ENCODE data around the gene AP2S1.
"Not testable (repeated sequence)": the region's sequence is repeated elsewhere in the genome, so short reads cannot be mapped to it uniquely, and the experiment has no call there.

AP2S1 gene

GRCh38 chr19:46839752-46840497, 10.7 kb downstream of the AP2S1 start:
- DNase-seq, result no peak

GRCh38 chr19:46838160-46838559, 12.5 kb downstream of the AP2S1 start:
- no peak for DNase-seq

GRCh38 chr19:46834984-46835383, 15.7 kb downstream of the AP2S1 start:
- DNase-seq, result no peak

GRCh38 chr19:46834121-46834520, 16.5 kb downstream of the AP2S1 start:
- DNase-seq, result no peak

- no peak for DNase-seq
Measured at GRCh38 chr19:46830864-46831263, 19.8 kb downstream of the AP2S1 start.

DNA sequence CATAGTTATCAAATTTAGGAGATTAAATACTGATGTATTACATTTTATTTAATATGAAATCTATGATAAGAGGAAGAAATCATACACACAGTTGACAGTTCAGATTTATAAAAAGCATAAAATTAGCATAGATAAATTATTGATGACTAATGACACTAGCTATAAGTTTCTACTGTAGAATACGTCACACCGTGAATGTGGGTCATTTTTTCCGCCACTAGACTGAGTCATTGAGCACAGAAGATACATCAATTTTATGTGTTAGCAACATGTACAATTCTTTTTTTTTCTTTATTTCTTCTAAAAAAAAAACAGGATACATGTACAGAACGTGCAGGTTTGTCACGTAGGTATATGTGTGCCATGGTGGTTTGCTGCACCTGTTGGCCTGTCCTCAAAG, 22.2 kb downstream of the AP2S1 start:
- DNase-seq, result peak; percentile 42

GRCh38 chr19:46825731-46826055, 25.0 kb downstream of the AP2S1 start:
- no peak for DNase-seq

DNA sequence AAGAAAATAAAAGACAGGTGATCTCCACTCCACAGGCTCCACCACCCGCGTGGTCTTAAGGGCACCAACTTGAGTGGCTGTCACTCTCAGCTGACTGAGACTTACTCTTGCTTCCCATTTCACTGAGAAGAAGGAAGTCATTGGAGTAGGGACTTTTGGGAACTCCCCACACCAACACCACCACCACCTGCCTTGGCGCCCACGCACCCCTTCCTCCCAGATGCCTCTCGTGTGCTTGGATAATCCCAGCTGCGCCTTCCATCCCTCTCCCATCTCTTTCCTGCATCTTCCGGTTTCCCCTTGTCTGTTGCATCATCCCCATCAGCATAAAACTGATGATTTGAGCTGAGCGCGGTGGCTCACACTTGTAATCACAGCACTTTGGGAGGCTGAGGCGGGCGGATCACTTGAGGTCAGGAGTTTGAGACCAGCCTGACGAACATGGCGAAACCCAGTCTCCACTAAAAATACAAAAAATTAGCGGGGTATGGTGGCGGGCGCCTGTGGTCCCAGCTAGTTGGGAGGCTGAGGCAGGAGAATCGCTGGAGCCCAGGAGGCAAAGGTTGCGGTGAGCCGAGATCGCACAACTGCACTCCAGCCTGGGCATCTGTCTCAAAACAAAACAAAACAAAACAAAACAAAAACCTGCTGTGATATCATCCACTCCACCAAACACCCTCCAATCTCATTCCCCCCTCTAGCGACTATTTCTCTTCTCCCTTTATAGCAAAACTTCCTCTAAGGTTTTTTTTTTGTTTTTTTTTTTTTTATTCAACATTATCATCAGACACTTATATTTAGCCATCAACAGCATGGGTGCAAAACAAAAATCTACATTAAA, 25.5 kb downstream of the AP2S1 start:
- DNase-seq, result no peak

GRCh38 chr19:46823049-46823448, 27.6 kb downstream of the AP2S1 start:
- no peak for DNase-seq

DNA sequence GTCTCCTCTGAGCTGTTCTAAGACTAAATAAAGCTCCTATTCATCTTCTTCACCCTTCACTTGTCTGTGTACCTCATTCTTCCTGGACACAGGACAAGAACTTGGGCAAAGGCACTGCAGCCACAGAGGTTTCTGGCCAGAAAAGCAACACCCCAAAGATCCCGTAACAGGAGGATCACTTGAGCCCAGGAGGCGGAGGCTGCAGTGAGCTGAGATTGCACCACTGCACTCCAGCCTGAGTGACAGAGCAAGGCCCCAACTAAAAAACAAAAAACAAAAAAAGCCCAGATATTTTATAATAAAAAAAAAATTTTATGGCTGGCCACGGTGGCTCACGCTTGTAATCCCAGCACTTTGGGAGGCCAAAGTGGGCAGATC, 28.2 kb downstream of the AP2S1 start:
- not testable (repeated sequence) for DNase-seq

GRCh38 chr19:46821512-46822409, 28.9 kb downstream of the AP2S1 start:
- DNase-seq, result peak; percentile 63

GRCh38 chr19:46818812-46819211, 31.8 kb downstream of the AP2S1 start:
- peak; percentile 36 for DNase-seq

GRCh38 chr19:46815833-46816627, 34.6 kb downstream of the AP2S1 start:
- no peak for DNase-seq

DNA sequence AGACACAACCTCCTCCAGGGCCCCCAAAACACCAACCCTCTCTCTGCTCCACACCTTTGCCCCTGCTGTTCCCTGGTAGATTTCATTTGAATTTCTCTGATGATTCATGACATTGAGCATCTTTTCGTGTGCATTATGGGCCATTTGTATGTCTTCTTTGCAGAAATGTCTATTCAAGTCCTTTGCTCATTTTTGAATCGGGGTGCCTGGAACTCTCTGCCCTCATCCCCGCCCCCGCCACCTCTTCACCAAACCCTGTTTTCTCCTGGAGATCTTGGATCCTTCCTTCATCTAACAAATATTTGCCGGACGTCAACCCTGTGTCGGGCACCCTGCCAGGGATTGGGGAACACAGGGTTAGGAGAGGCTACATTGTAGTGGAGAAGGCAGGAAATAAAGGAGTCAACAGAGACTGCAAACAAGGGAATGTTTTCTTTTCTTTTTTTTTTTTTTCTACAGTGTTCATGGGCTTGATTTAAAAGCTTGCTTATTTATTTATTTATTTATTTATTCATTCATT, 36.7 kb downstream of the AP2S1 start:
- no peak for DNase-seq

DNA sequence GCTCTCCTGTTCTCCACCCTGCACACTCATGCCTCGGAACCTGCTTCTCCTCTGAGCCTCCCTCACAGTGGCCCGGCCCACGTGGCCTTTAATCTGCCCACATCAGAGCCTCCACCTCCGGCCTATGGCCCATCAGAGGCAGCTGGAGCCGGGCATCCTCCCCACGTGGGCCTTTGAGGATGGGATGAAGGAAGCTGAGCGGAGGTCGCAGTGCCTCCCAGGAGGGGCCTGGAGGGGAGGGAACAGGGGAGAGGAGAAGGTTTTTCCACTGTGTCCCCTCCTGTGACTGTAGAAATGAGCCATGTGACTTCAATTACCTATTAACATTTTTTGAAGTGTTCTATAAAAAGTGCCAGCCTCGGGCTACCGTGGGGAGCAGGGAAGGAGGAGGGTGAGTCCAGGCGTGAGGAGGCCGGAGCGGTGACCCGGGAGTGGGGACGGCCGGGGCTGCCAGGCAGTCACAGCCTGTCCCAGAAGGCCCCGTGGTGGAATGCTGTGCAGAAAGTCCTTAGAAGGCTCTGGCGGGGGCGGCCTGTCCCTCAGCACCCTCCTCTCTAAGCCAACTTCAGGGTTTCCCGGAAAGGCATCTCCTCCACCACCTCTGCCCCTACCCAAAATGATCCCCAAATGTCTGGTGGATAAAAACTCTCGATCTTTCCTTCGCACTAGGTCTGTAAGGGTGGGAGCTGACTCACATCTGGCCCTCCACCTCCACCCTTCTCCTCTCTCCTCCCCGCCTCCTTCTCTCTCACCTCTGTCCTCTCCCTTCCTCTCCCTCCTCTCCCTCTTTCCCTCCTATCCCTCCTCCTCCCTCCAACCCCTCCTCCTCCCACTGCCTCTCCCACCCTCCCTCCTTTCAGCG, 37.4 kb downstream of the AP2S1 start:
- no peak for DNase-seq

DNA sequence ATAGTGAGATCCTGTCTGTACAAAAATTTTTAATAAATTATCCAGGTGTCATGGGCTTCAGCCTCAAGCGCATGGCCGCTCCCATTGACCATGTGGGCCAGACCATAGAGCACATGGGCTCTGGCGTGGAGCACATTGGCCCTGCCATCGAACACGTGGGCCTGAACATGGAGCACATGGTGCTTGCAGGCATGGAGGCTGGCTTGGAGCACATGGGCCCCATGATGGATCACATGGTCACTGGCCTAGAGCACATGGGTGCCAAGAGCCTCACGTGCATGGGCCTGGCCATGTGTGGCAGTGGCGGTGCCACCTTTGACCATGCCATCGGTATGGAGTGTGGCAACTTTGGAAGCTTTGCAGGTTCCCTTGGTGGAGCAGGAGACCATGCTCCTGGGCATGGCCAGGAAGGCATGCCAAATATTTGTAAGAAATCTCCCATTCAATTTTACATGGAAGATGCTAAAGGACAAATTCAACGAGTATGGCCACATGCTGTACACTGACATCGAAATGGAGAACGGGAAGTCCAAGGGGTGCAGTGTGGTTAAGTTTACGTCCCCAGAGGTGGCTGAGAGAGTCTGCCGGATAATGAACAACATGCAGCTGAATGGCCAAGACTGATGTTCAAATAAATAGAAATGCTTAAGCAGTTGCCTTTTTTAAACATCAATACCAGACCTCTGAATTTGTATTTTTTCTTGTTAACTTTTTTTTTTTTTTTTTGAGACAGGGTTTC, 40.9 kb downstream of the AP2S1 start:
- no peak for DNase-seq

DNA sequence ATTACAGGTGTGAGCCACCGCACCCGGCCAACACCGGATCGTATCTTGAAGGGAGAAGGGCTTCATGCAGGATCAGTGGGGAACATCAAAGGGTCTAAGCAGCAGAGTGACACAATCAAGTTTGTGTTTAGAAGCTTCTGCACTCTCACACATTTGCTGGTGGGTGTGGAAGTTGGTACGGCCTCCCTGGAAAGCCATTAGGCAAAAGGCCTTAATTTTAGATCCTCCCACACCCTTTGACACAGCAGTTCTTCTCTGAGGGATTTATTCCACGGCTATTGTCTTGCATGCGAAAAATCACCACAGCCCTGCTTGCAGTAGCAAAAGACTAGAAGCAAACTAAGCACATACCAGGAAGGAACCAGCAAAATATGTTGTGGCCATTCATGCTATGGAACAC, 44.0 kb downstream of the AP2S1 start:
- no peak for DNase-seq

GRCh38 chr19:46804432-46804831, 46.2 kb downstream of the AP2S1 start:
- not testable (repeated sequence) for DNase-seq

DNA sequence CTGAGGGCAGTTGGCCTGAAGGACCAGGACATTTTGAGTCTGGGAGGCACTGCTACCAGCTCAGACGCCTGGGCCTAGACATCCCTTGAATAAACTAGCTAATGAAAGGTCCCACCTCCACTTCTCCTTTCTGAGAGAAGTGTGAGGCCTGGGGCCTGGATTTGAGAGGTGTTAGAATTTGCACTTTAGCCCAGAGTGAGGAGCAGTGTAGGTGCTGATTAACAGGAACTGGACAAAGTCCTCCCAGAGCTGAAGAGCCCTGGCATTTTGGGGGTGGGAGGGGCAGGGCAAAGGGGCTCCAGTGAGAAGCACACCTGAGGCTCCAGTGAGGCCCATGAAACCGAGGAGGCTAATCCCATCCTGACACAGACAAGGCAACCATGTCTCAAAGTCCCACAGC, 47.1 kb downstream of the AP2S1 start:
- no peak for DNase-seq

- DNase-seq, result no peak
Measured at GRCh38 chr19:46802152-46802551, 48.5 kb downstream of the AP2S1 start.

- DNase-seq, result no peak
Measured at GRCh38 chr19:46798713-46799112, 51.9 kb downstream of the AP2S1 start.
